GM12873 (cell line): ENCODE data around the gene HMG20B.

Experiments
- CTCF ChIP-seq: IDR thresholded peaks from 2 replicates; pipeline ENCODE4 v1.5.1; 2012; ENCODE audit warnings: low read depth, mild to moderate bottlenecking, moderate library complexity, low read length, control low read depth; ENCODE audit not compliant: insufficient read depth; ENCODE audit errors: missing control alignments

Gene HMG20B

DNA sequence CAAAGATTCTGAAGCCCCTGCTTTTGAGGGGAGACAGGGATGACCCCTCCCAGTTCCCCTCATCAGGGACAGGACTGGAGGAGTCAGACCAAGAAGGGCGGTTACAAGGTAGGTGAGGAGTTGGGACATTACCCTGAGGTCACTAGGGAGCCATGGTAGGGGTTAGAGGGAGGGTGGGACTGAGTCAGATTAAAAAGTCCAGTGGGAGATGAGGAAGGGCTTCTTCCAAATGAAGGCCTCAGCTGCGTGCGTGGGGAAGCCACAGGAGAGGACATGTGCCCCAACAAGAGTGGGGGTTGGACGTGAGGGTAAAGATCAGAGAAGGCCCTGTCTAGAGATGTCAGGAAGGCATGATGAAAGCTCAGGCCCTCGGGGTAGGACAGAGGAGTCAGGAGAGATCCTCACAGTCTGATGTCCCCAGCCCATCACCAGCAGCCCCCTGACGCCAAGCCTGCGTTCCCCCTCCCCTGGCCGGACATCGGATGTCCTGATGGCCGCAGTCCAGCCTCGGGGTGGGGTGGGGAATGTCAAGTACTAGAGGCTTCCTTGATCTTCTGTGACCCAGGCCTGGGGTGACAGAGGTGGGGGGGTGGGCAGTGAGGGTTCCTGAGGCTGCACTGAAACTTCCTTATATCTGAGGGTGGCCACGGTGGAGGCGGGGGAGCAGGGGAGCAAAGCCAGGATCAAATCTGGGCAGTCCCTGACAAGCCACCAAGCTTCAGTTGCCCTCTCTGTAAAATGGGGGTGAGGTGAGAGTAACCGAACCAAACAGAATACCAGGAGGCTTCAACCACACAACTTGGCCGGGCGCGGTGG is 8.8 kb upstream of the HMG20B start:
- TF ChIP-seq CTCF = no peak

GRCh38 chr19:3565139-3565538 is 7.6 kb upstream of the HMG20B start:
- TF ChIP-seq CTCF = no peak

GRCh38 chr19:3570606-3571011 is 2.1 kb upstream of the HMG20B start:
- no peak for TF ChIP-seq CTCF

DNA sequence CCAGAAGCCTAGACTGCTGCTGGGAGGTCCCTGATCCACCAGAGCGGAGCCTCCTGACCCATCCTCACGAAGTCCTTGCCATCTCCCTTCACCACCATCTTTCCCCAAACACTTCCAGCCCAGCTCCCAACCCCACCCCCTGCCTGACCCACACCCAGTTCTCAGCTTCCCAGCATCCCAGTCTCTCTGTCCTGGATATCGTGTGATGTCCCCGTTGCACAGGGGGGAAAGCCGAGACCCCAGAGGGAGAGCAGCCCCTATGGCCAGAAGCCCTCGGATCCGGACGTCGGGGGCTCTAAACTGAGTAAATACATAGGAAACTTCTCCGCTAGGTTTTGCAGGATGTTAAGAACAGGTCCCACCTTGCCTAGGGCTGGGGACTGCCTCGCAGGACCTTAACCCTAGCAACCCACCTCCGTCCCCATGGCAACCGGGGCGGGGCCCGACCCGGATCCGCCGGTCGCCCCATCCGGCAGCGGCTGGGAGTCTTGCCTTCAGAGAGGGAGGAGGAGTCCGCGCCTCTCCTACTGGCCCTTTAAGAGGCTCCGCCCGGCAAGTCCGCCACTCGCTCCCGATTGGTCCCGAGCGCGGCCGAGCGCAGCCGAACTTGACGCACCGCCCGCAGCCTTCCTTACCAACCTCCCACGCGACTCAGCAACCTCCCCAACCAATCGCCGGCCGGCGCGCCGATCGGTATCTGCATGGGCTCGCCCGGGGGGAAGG is 451 bp upstream of the HMG20B start:
- TF ChIP-seq CTCF = no peak

DNA sequence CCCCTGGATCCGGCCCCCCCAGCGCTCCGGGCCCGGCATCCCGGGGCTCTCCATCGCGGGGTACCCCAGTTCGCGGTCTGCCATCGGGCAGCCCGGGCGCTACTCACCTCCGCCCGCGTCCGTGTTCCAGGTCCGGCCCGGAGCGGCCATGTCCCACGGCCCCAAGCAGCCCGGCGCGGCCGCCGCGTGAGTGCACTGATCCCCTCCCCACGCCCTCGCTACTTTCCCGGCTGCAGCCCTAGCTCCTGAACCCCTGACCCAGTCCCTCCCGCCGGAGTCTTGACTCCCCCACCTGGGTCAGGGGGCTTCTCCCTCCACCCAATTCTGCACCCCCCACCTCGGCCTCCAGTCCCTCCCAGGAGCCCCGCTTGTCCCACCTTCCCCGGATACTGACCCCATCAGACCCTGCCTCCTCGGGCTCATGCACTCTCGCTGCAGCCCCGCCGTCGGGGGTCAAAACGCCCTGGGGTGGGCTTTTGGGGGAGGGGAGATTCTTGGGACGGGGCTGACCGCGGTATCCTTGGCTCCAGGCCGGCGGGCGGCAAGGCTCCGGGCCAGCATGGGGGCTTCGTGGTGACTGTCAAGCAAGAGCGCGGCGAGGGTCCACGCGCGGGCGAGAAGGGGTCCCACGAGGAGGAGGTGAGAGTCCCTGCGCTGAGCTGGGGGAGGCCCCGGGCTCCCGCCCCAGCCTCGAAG is 566 bp downstream of the HMG20B start:
- no peak for TF ChIP-seq CTCF

DNA sequence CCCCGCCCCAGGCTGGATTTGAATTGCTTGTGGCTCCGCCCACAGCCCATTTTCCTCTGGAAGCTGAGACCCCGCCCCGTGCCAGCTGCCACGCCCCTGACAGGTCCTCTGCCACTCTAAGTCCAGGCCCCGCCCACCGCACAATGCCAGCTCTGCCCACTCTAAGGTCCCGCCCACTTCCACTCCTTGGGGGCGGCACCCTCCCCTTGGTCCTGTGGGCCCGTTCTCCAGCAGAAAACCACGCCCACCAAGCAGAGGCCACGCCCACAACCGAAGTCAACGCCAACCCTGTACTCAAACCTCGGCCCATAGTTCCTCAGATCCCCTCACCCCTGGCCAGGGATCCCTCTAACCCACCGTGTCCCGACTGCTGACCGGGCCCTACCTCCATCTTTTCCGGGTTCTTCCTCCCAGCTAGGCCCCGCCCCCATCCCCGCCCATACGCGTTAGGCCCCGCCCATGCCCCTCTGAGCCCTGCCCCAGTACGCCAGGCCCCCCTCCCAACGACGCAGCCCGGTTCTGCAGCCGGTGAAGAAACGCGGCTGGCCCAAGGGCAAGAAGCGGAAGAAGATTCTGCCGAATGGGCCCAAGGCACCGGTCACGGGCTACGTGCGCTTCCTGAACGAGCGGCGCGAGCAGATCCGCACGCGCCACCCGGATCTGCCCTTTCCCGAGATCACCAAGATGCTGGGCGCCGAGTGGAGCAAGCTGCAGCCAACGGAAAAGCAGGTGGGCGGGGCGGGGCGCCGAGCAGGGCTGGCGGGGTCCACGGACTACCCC is 1.3 kb downstream of the HMG20B start:
- TF ChIP-seq CTCF = no peak
